Measurements from ENCODE around the gene RTEL1.

RTEL1 gene

GRCh38 chr20:63743210-63743970, 85.3 kb downstream of the RTEL1 start:
- no peak for DNase-seq

- no peak for DNase-seq
Measured at GRCh38 chr20:63744158-63744557, 86.0 kb downstream of the RTEL1 start.

- DNase-seq: no peak
Measured at GRCh38 chr20:63744574-63745423, 86.7 kb downstream of the RTEL1 start.

GRCh38 chr20:63745424-63745805, 87.3 kb downstream of the RTEL1 start:
- no peak for DNase-seq
